ENCODE measurements around the gene GRK2.
"Not testable (repeated sequence)": the region's sequence is repeated elsewhere in the genome, so short reads cannot be mapped to it uniquely, and the experiment has no call there.

GRK2 gene

DNA sequence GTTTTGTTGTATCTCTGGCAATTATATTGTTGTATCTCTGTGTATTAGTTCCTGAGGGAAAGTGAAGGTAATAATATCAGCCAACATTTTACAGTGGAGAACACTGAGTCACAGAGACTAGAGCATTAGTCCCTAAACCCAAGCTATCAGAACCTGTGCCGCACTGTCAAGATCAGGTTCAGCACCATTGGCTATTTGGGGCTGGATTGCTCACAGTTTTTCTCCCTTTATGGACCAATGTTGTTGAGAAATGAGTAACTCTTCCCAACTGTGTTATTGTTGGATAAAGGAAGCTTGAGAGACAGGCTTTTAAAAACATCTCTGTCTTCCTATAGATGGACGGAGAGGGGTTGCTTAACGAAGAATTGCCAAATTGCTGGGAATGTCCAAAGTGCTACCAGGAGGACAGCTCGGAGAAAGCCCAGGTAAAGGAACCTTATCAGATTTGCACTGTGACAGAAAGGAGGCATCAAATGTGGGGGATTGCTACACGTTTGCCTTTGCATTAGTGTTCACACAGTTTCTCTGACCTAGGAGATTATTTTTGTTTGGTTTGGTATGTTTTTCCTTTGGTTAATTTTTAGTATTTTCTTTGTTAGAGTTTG is 18.2 kb upstream of the GRK2 start:
- no peak overlapping the region for H3K4me3 Mint-ChIP-seq
- peaks cover 16 to 40% of the 10 kb centered on the region in 2 donors for H3K4me1 Mint-ChIP-seq
- no peaks in the 10 kb centered on the region for H3K9me3 Mint-ChIP-seq
- H3K27me3 Mint-ChIP-seq, result no peaks in the 10 kb centered on the region
- DNase-seq, result no peak
- peaks cover 41 to 73% of the 10 kb centered on the region in 2 donors for H3K36me3 Mint-ChIP-seq
- ATAC-seq (replicated peaks), result no peak
- H3K27ac Mint-ChIP-seq, result peak overlapping the region; percentile 67

DNA sequence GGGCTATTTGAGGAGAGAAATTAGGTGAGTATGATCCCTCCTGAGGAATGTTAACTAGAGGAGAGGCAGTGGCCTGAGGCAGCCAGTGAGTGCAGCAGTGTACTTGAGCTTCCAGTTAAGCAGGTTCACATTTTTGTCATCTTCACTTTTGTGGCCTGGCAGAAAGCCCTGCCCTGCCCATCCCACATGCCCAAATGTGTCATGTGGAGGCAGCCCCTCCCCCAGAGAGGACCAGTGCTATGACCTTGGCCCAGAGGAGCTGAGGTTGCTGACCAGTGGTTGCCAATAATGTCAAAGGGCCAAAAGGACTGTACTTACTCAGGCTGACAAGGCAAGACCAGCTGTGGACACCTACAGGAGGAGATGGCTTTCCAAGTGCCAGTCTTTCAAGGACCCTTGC is 17.6 kb upstream of the GRK2 start:
- Mint-ChIP-seq H3K27ac (peak overlapping the region; percentile 67), H3K36me3 (peaks cover 41 to 74% of the 10 kb centered on the region in 2 donors), H3K4me3 (no peak overlapping the region), H3K27me3 (no peaks in the 10 kb centered on the region), H3K9me3 (no peaks in the 10 kb centered on the region), H3K4me1 (peaks cover 14 to 40% of the 10 kb centered on the region in 2 donors)
- DNase-seq (no peak), ATAC-seq (replicated peaks) (no peak)

DNA sequence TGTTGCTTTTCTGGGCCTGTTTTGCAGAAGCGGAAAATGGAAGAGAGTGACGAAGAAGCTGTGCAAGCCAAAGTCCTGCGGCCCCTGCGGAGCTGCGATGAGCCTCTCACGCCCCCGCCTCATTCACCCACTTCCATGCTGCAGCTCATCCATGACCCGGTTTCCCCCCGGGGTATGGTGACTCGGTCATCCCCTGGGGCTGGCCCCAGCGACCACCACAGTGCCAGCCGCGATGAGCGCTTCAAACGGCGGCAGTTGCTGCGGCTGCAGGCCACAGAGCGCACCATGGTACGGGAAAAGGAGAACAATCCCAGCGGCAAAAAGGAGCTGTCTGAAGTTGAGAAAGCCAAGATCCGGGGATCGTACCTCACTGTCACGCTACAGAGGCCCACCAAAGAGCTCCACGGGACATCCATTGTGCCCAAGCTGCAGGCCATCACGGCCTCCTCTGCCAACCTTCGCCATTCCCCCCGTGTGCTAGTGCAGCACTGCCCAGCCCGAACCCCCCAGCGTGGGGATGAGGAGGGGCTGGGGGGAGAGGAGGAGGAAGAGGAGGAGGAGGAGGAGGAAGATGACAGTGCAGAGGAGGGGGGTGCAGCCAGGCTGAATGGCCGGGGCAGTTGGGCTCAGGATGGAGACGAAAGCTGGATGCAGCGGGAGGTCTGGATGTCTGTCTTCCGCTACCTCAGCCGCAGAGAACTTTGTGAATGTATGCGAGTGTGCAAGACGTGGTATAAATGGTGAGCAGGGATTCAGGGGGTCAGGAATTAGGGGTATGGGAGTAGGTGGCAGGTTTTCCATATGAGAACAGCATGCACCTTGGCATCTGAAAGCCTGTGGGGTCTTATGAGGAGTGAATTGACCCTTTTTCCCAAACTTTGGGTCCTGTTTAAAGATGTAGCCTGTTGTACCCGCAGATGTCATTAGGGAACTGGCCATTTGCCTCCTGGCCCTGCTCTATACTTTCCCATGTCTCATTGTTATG is 15.9 kb upstream of the GRK2 start:
- Mint-ChIP-seq H3K27me3 (no peaks in the 10 kb centered on the region), H3K9me3 (no peaks in the 10 kb centered on the region), H3K36me3 (peaks cover 40 to 76% of the 10 kb centered on the region in 2 donors), H3K27ac (peak overlapping the region; percentile 62), H3K4me1 (peaks cover 9 to 33% of the 10 kb centered on the region in 2 donors), H3K4me3 (no peak overlapping the region)
- DNase-seq (no peak), ATAC-seq (replicated peaks) (no peak)

DNA sequence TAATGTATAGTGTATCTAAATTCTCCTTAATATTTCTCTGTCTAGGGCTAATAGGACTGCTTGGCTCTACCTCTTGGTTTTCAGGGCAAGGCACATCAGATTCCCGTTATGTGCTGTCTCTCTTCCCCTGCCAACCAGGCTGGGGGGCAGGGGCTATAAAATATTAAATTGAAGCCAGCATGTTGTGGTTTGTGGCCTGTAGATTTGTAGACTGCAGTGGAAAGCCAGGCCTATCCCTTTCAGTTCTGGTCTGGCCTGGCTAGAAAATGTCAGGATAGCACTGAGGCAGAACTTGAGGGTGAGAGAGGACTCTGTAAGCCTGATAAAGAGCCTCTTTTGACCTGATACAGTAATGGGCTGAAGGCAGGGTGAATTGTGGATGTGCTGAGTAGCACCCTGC is 14.4 kb upstream of the GRK2 start:
- peaks cover 46 to 74% of the 10 kb centered on the region in 2 donors for H3K36me3 Mint-ChIP-seq
- ATAC-seq (replicated peaks) (no peak), DNase-seq (no peak)
- H3K9me3 Mint-ChIP-seq, result no peaks in the 10 kb centered on the region
- H3K4me1 Mint-ChIP-seq, result peaks cover 13 to 33% of the 10 kb centered on the region in 2 donors
- H3K27ac Mint-ChIP-seq, result no peak overlapping the region
- no peaks in the 10 kb centered on the region for H3K27me3 Mint-ChIP-seq
- H3K4me3 Mint-ChIP-seq, result no peak overlapping the region

DNA sequence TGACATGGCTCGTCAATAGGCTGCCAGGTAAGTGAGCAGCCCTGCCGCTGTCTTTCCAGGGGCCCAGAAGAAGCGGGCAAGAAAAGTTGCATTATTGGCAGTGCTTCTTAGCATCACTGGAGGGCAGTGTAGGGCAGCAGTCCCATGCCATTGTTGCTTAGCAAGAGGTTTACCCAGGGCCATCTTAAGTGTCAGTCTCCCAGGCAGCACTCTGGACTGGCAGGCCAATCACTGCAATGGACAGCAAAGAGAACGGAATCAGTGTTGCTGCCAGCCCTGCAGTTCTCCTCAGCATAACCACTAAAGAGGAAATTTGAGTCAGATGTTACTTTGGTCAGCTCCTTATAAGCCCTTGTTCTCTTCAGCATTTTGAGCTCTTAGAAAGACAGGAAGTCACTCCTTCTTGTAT is 13.4 kb upstream of the GRK2 start:
- Mint-ChIP-seq H3K27me3 (no peaks in the 10 kb centered on the region), H3K4me3 (no peak overlapping the region), H3K4me1 (peaks cover 13 to 33% of the 10 kb centered on the region in 2 donors), H3K36me3 (peaks cover 52 to 79% of the 10 kb centered on the region in 2 donors), H3K9me3 (no peaks in the 10 kb centered on the region), H3K27ac (peak overlapping the region; percentile 38)
- ATAC-seq (replicated peaks) (peak; percentile 72 to 74), DNase-seq (no peak)

DNA sequence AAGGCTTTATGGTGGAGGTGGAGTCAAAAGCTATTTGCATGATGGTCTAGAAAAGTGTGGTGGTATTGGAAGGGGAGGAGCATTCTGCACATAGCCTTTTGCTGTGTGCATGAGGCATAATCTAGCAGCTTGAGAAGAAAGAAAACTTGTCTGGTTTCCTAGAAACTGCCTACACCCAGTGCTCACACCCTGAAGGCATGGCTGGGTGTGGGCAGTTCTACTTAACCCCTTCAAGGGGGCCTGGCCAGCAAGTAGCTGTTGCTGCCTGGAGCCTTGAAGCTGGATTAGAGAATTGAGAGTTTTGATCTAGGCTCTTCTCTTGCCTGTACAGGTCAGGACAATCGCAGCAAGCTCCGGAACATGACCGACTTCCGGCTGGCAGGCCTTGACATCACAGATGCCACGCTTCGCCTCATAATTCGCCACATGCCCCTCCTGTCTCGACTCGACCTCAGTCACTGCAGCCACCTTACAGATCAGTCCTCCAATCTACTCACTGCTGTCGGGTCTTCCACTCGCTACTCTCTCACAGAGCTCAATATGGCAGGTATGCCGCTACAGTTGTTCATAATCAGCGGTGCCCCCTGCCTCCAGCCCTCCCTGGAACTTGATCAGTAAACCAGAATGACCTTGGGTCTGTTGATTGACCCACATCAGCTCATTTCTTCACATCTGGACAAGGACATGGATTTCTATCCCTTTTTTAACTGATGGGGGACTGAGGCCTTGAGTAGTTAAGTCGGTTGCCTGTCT is 12.2 kb upstream of the GRK2 start:
- peak overlapping the region; percentile 85 for H3K27ac Mint-ChIP-seq
- H3K4me1 Mint-ChIP-seq, result peaks cover 13 to 33% of the 10 kb centered on the region in 2 donors

DNA sequence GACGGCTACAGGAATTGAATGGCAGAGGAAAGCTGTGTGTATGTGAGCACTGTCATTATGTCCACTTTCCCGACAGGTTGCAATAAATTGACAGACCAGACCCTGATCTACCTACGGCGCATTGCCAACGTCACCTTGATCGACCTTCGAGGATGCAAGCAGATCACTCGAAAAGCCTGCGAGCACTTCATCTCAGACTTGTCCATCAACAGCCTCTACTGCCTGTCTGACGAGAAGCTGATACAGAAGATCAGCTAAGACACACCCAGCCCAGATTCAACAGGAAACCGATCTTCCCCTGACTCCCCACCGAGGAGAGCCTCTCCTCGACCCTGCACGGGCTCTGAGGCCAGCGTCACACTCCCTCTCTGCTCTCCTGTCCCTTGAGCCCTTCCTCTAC is 11.5 kb upstream of the GRK2 start:
- DNase-seq (no peak), ATAC-seq (replicated peaks) (no peak)
- H3K27me3 Mint-ChIP-seq, result no peaks in the 10 kb centered on the region
- no peaks in the 10 kb centered on the region for H3K9me3 Mint-ChIP-seq
- H3K4me3 Mint-ChIP-seq, result no peak overlapping the region
- H3K36me3 Mint-ChIP-seq, result peaks cover 39 to 59% of the 10 kb centered on the region in 2 donors
- no peak overlapping the region for H3K27ac Mint-ChIP-seq
- H3K4me1 Mint-ChIP-seq, result peaks cover 11 to 26% of the 10 kb centered on the region in 2 donors

More for the DNA sequence above, 12.2 kb upstream of the GRK2 start:
- Mint-ChIP-seq H3K9me3 (no peaks in the 10 kb centered on the region), H3K36me3 (peaks cover 46 to 67% of the 10 kb centered on the region in 2 donors), H3K27me3 (no peaks in the 10 kb centered on the region), H3K4me3 (no peak overlapping the region)
- no peak for DNase-seq
- no peak for ATAC-seq (replicated peaks)

DNA sequence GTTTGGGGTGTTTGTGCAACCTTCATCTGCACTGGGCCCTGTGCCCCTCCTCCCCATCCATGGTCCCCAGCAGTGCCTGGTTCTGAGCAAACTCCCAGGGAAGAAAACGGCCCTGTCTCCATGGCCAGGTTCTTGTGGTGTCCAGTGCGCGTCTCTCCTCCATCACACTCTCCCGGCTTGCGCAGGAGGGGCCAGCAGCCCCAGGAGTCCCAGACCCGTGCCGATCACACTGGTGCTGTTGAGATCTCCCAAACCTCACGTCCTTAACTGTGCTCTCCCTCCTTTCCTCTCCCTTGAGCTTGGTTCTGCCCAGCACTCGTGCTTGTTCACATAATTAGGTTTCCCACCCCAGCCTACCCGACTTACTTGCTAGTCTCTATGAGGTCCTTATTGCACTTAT is 10.9 kb upstream of the GRK2 start:
- DNase-seq (no peak), ATAC-seq (replicated peaks) (no peak)
- H3K4me1 Mint-ChIP-seq, result peaks cover 11 to 21% of the 10 kb centered on the region in 2 donors
- H3K36me3 Mint-ChIP-seq, result peaks cover 35 to 54% of the 10 kb centered on the region in 2 donors
- no peaks in the 10 kb centered on the region for H3K9me3 Mint-ChIP-seq
- H3K27ac Mint-ChIP-seq, result peak overlapping the region; percentile 60
- H3K27me3 Mint-ChIP-seq, result no peaks in the 10 kb centered on the region
- no peak overlapping the region for H3K4me3 Mint-ChIP-seq

DNA sequence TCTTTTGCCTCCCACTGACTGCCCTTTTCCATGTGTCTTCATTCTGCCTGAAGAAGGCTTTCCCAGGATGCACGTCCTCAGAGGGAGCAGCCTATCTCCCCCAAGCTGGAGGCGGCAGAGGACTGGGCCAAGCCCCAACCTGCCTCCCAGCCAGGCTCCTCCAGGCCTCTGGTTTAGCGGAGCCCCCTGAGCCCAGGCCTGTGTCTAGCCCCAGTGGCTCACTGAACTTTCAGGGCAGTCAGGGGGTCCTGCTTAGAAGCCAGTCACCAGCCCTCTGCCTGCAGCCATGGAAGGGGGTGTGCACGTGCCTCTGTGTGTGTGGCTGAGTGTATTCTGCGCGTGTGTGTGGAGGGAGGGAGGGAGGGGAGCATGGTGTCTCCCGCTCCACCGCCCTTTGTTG is 10.4 kb upstream of the GRK2 start:
- no peaks in the 10 kb centered on the region for H3K9me3 Mint-ChIP-seq
- peaks cover 9 to 21% of the 10 kb centered on the region in 2 donors for H3K4me1 Mint-ChIP-seq
- H3K27me3 Mint-ChIP-seq, result no peaks in the 10 kb centered on the region
- DNase-seq (no peak), ATAC-seq (replicated peaks) (no peak)
- peaks cover 31 to 48% of the 10 kb centered on the region in 2 donors for H3K36me3 Mint-ChIP-seq
- no peak overlapping the region for H3K4me3 Mint-ChIP-seq
- H3K27ac Mint-ChIP-seq, result no peak overlapping the region

DNA sequence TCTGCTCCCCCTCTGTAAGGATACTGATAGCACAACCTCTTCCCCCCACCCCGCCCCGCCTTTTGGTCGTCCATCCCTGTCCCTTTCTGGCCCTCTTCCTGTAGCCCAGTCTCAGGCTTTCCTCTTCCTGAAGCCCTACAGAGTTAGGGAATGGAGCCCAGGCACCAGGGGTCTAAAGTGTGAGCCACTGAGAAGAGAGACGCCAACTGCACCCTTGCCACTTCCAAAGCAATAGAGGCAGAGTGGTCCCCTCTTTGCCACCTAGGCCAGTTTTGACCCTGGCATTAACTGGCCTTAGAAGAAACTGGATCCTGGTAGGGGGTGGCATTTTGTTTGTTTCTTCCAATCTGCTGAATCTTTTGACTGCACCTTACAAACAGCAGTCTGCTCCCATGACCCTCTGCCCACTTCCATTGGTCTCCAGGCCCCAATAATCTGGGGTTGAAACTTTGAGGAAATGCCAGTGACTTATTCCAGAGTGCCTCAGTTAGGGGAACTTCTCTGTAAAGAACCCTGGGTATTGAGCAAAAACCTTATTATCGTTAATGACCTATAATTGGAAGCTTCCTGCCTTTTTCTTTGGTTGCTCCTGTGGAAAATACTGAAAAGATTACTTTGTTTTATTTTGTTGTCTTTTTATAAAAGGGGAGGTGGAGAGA is 9.7 kb upstream of the GRK2 start:
- peaks cover 12 to 26% of the 10 kb centered on the region in 2 donors for H3K4me1 Mint-ChIP-seq
- no peaks in the 10 kb centered on the region for H3K27me3 Mint-ChIP-seq
- no peaks in the 10 kb centered on the region for H3K9me3 Mint-ChIP-seq
- no peak for ATAC-seq (replicated peaks)
- H3K27ac Mint-ChIP-seq, result peak overlapping the region; percentile 59
- H3K36me3 Mint-ChIP-seq, result peaks cover 31 to 46% of the 10 kb centered on the region in 2 donors
- no peak overlapping the region for H3K4me3 Mint-ChIP-seq
- no peak for DNase-seq

DNA sequence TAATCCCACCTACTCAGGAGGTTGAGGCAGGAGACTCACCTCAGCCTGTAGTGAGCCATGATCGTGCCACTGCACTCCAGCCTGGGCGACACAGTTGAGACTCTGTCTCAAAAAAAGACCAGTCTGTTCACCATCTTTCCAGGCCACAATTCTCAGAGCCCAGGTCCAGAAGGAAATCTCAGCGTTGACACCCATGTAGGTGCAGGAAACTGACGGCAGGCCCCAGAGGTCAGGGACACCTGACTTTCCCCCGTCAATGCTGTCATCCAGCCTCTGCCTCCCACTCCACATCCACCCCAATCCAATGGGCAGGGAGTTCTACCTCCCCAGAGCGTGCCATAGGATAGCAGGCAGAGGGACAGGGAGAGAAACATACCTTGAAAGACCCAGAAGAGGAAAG is 5.9 kb upstream of the GRK2 start:
- H3K27me3 Mint-ChIP-seq, result no peaks in the 10 kb centered on the region
- peak overlapping the region; percentile 26 to 81 for H3K4me3 Mint-ChIP-seq
- DNase-seq (no peak), ATAC-seq (replicated peaks) (no peak)
- no peak overlapping the region for H3K27ac Mint-ChIP-seq
- H3K9me3 Mint-ChIP-seq, result no peaks in the 10 kb centered on the region
- H3K4me1 Mint-ChIP-seq, result peaks cover 30 to 45% of the 10 kb centered on the region in 2 donors
- H3K36me3 Mint-ChIP-seq, result peaks cover 11 to 15% of the 10 kb centered on the region in 2 donors

DNA sequence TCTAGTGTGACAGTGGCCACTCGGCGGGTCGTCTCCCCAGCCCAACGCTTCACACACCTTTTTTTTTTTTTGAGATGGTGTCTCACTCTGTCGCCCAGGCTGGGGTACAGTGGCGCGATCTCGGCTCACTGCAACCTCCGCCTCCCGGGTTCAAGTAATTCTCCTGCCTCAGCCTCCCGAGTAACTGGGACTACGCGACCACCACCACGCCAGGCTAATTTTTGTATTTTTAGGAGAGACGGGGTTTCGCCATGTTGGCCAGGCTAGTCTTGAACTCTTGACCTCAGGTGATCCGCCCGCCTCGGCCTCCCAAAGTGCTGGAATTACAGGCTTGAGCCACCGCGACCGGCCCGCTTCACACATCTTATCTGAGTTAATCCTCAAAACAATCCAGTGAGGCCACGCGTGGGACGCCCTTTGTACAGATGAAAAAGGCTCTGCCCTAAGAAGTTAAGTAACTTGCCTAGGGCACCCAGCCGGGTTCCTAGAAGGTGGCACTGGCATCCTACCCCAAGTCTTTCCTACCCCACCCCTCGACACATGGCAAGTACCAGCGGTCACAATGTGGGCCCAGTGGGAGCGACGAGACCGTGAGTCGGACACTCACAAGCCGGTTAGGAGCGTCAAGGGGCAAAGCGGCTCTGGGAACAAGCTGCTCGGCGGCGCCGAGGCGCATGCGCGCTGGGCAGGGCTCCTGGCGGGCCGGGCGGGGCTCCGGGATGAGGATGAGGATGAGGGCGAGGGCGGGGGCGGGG is 5.2 kb upstream of the GRK2 start:
- not testable (repeated sequence) for H3K27me3 Mint-ChIP-seq; H3K36me3 Mint-ChIP-seq; ATAC-seq (replicated peaks); DNase-seq; H3K9me3 Mint-ChIP-seq
- Mint-ChIP-seq H3K4me3 (peak overlapping the region; percentile 67 to 81), H3K4me1 (peaks cover 31 to 51% of the 10 kb centered on the region in 2 donors), H3K27ac (peak overlapping the region; percentile 73)

DNA sequence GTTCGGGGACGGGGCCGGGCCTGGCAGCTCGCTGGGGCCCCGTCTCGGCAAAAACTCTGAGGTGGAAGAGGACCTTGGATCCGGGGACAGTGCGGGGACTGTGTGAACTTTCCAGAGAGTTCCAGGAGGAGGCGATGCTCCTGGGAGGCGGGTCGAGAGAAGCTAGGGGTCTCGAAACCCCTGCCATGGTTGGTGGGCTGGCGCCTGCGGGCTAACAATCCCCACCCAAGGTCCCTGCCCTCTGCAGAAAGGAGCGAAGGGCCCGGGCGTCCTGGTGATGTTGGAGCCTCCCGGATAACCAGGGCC is 4.7 kb upstream of the GRK2 start:
- no peaks in the 10 kb centered on the region for H3K27me3 Mint-ChIP-seq
- no peaks in the 10 kb centered on the region for H3K9me3 Mint-ChIP-seq
- no peak overlapping the region for H3K27ac Mint-ChIP-seq
- DNase-seq, result no peak
- H3K36me3 Mint-ChIP-seq, result peaks cover 8% of the 10 kb centered on the region in 2 donors
- ATAC-seq (replicated peaks), result no peak
- peak overlapping the region in 1 of 2 donors; percentile 81 for H3K4me3 Mint-ChIP-seq
- H3K4me1 Mint-ChIP-seq, result peaks cover 32 to 53% of the 10 kb centered on the region in 2 donors
